H9 (cell line): ENCODE measurements around the gene INTS12. TPM values are rescaled to one million over a fixed set of nuclear protein-coding genes. Genes with fewer than 3 reads are reported as not detected.
"Not testable (repeated sequence)": the region's sequence is repeated elsewhere in the genome, so short reads cannot be mapped to it uniquely, and the experiment has no call there.

Source experiments
- DNase-seq: peaks from one replicate; pipeline ENCODE4 v3.0.0-alpha.2; 2017
- H2AFZ ChIP-seq: one replicate; pipeline ENCODE4 v1.6.1; 2013; ENCODE audit warnings: mild to moderate bottlenecking, low read length, control low read depth, moderate library complexity
- H2AK5ac ChIP-seq: 2 replicates; pipeline ENCODE4 v1.6.1; 2013; ENCODE audit warnings: low read length, control low read depth, mixed read lengths; ENCODE audit not compliant: insufficient read length
- H2BK120ac ChIP-seq: one replicate; pipeline ENCODE4 v1.6.1; 2013; ENCODE audit warnings: low read depth, mild to moderate bottlenecking, low read length, control low read depth, inconsistent platforms; ENCODE audit not compliant: poor library complexity, severe bottlenecking
- H2BK12ac ChIP-seq: 2 replicates; pipeline ENCODE4 v1.6.1; 2013; ENCODE audit warnings: low read length, control low read depth, mixed read lengths, low read depth; ENCODE audit not compliant: insufficient read length
- H2BK15ac ChIP-seq: 2 replicates; pipeline ENCODE4 v1.6.1; 2013; ENCODE audit warnings: low read depth, low read length, control low read depth
- H2BK20ac ChIP-seq: one replicate; pipeline ENCODE4 v1.6.1; 2013; ENCODE audit warnings: low read depth, mild to moderate bottlenecking, low read length, control low read depth, inconsistent platforms; ENCODE audit not compliant: poor library complexity, severe bottlenecking
- H2BK5ac ChIP-seq: 2 replicates; pipeline ENCODE4 v1.6.1; 2013; ENCODE audit warnings: low read length, control low read depth, mixed read lengths; ENCODE audit not compliant: insufficient read length
- H3K14ac ChIP-seq: 2 replicates; pipeline ENCODE4 v1.6.1; 2013; ENCODE audit warnings: low read length, control low read depth; ENCODE audit not compliant: insufficient read depth
- H3K18ac ChIP-seq: 2 replicates; pipeline ENCODE4 v1.6.1; 2013; ENCODE audit warnings: low read depth, mild to moderate bottlenecking, mixed read lengths, low read length, control low read depth; ENCODE audit not compliant: insufficient read length
- H3K23ac ChIP-seq: 2 replicates; pipeline ENCODE4 v1.6.1; 2013; ENCODE audit warnings: low read length, control low read depth, mixed read lengths, low read depth; ENCODE audit not compliant: insufficient read length
- H3K23me2 ChIP-seq: 2 replicates; pipeline ENCODE4 v1.6.1; 2013; ENCODE audit warnings: low read depth, mild to moderate bottlenecking, mixed read lengths, low read length, control low read depth; ENCODE audit not compliant: insufficient read length, poor library complexity, severe bottlenecking
- H3K27ac ChIP-seq: 2 replicates; pipeline ENCODE4 v1.5.1; 2013; ENCODE audit warnings: low read length, control low read depth, mixed read lengths, low read depth; ENCODE audit not compliant: insufficient read length
- H3K27me3 ChIP-seq: 2 replicates; pipeline ENCODE4 v1.6.1; 2013; ENCODE audit warnings: low read length, control low read depth, inconsistent platforms; ENCODE audit not compliant: insufficient read depth
- H3K4ac ChIP-seq: 2 replicates; pipeline ENCODE4 v1.6.1; 2013; ENCODE audit warnings: low read depth, mild to moderate bottlenecking, control low read depth, inconsistent platforms, low read length, moderate library complexity
- H3K4me1 ChIP-seq: 2 replicates; pipeline ENCODE4 v1.6.1; 2013; ENCODE audit warnings: low read length, control low read depth, inconsistent platforms; ENCODE audit not compliant: insufficient read depth
- H3K4me2 ChIP-seq: 2 replicates; pipeline ENCODE4 v1.6.1; 2013; ENCODE audit warnings: low read length, control low read depth, mixed read lengths; ENCODE audit not compliant: insufficient read length, insufficient read depth
- H3K56ac ChIP-seq: 2 replicates; pipeline ENCODE4 v1.6.1; 2013; ENCODE audit warnings: low read depth, mild to moderate bottlenecking, mixed read lengths, low read length, control low read depth; ENCODE audit not compliant: insufficient read length
- H3K79me1 ChIP-seq: 2 replicates; pipeline ENCODE4 v1.6.1; 2013; ENCODE audit warnings: low read depth, mild to moderate bottlenecking, moderate library complexity, low read length, control low read depth, inconsistent platforms; ENCODE audit not compliant: insufficient read depth, poor library complexity, severe bottlenecking
- H3K79me2 ChIP-seq: 2 replicates; pipeline ENCODE4 v1.6.1; 2013; ENCODE audit warnings: low read length, control low read depth, inconsistent platforms; ENCODE audit not compliant: insufficient read depth
- H3K9ac ChIP-seq: 2 replicates; pipeline ENCODE4 v1.6.1; 2013; ENCODE audit warnings: low read length, control low read depth, mixed read lengths; ENCODE audit not compliant: insufficient read length; ENCODE audit errors: extremely low read depth
- H3K9me3 ChIP-seq: one replicate; pipeline ENCODE4 v1.6.1; 2013; ENCODE audit warnings: low read depth, low read length, inconsistent platforms; ENCODE audit not compliant: control insufficient read depth
- H3T11ph ChIP-seq: one replicate; pipeline ENCODE4 v1.6.1; 2013; ENCODE audit warnings: mild to moderate bottlenecking, low read length, control low read depth, inconsistent platforms
- H4K20me1 ChIP-seq: one replicate; pipeline ENCODE4 v1.6.1; 2013; ENCODE audit not compliant: control insufficient read depth, insufficient read length, insufficient read depth
- H4K5ac ChIP-seq: 2 replicates; pipeline ENCODE4 v1.6.1; 2013; ENCODE audit warnings: low read depth, mild to moderate bottlenecking, mixed read lengths, low read length, control low read depth; ENCODE audit not compliant: insufficient read length
- H4K8ac ChIP-seq: replicated peaks from 2 replicates; pipeline ENCODE4 v1.6.1; 2013; ENCODE audit warnings: low read length, control low read depth, mixed read lengths, low read depth; ENCODE audit not compliant: insufficient read length
- H4K91ac ChIP-seq: 2 replicates; pipeline ENCODE4 v1.6.1; 2013; ENCODE audit warnings: low read depth, mild to moderate bottlenecking, moderate library complexity, mixed read lengths, low read length, control low read depth; ENCODE audit not compliant: insufficient read length
- H3K27ac Mint-ChIP-seq, 3 experiments: 2 replicates in 2 of 3; 3 replicates in 1 of 3; pipeline ENCODE4 v1.8.0; 2020 to 2021; ENCODE audit warnings: mixed read lengths in 3 of 3, mild to moderate bottlenecking in 1 of 3, moderate library complexity in 1 of 3
- H3K27me3 Mint-ChIP-seq: 2 replicates; pipeline ENCODE4 v1.8.0; 2021; ENCODE audit warnings: low read depth, mild to moderate bottlenecking, moderate library complexity, mixed read lengths
- H3K36me3 Mint-ChIP-seq, 3 experiments: 2 replicates in 2 of 3; 3 replicates in 1 of 3; pipeline ENCODE4 v1.8.0; 2020 to 2021; ENCODE audit warnings: low read depth in 3 of 3, mixed read lengths in 3 of 3; ENCODE audit not compliant: insufficient read depth in 1 of 3
- H3K4me1 Mint-ChIP-seq, 2 experiments: 2 replicates each; pipeline ENCODE4 v1.8.0; 2020; ENCODE audit warnings: mixed read lengths in 2 of 2
- H3K4me3 Mint-ChIP-seq, 2 experiments: 2 replicates in 1 of 2; 3 replicates in 1 of 2; pipeline ENCODE4 v1.8.0; 2020 to 2021; ENCODE audit warnings: mild to moderate bottlenecking in 2 of 2, mixed read lengths in 2 of 2, moderate library complexity in 1 of 2
- H3K9me3 Mint-ChIP-seq, 2 experiments: 2 replicates in 1 of 2; 3 replicates in 1 of 2; pipeline ENCODE4 v1.8.0; 2020; ENCODE audit warnings: mild to moderate bottlenecking in 2 of 2, mixed read lengths in 2 of 2, moderate library complexity in 1 of 2
- CTCF ChIP-seq: fragments of 200-600 bp; sonication (generic); conservative IDR thresholded peaks from 3 replicates; pipeline ENCODE4 v1.8.0; 2021; ENCODE audit warnings: antibody characterized with exemption, mild to moderate bottlenecking
- WGBS: extraction: QIAGEN DNeasy Blood & Tissue Kit; methylation state at CpG from one replicate; pipeline ENCODE4 v1.1.7; 2013; ENCODE audit warnings: missing lambda C conversion rate, low lambda C conversion rate, mixed read lengths; ENCODE audit not compliant: insufficient read length; ENCODE audit errors: extremely low coverage; 5-methylcytosine and 5-hydroxymethylcytosine counted together
- total RNA-seq: library from RNA; stranded (reverse); gene quantifications from 2 replicates; pipeline ENCODE4 v1.2.1, GENCODE V29; 2021

Gene INTS12
- total RNA-seq, 1 experiment from 2014 or later, result 15.6 TPM

- Mint-ChIP-seq H3K36me3 (peaks cover 2 to 19% (median 8%) of the 10 kb centered on the region in 3 experiments; a peak in 5 of 7 replicates), H3K27me3 (no peaks in the 10 kb centered on the region), H3K4me1 (no peaks in the 10 kb centered on the region), H3K4me3 (no peak overlapping the region), H3K27ac (no peak overlapping the region), H3K9me3 (no peaks in the 10 kb centered on the region)
- Histone ChIP-seq H3K4me2 (no peak overlapping the region), H4K8ac (no peak overlapping the region), H3K14ac (no peak overlapping the region), H3K56ac (no peak overlapping the region), H3K79me1 (no peaks in the 10 kb centered on the region), H3T11ph (no peak overlapping the region), H2AFZ (no peak overlapping the region), H3K23ac (no peak overlapping the region), H3K23me2 (no peaks in the 10 kb centered on the region), H3K4me1 (no peaks in the 10 kb centered on the region), H4K20me1 (no peaks in the 10 kb centered on the region), H2BK5ac (no peak overlapping the region), H3K27ac (no peak overlapping the region), H3K18ac (no peak overlapping the region), H2BK12ac (no peak overlapping the region), H2AK5ac (no peak overlapping the region), H3K27me3 (no peaks in the 10 kb centered on the region), H3K9ac (no peak overlapping the region), H4K91ac (no peak overlapping the region), H3K79me2 (no peaks in the 10 kb centered on the region), H3K9me3 (no peaks in the 10 kb centered on the region), H2BK120ac (no peak overlapping the region), H4K5ac (no peak overlapping the region), H2BK15ac (no peak overlapping the region), H2BK20ac (no peak overlapping the region), H3K4ac (no peak overlapping the region)
- no peak for TF ChIP-seq CTCF
- no CpG with 5 or more reads among the region's 2 CpGs for WGBS
- no peak for DNase-seq
These were observed 9.9 kb downstream of the INTS12 start for GRCh38 chr4:105698607-105699006.

GRCh38 chr4:105695832-105696231 is 12.7 kb downstream of the INTS12 start:
- not testable (repeated sequence) for H2BK20ac ChIP-seq

More at GRCh38 chr4:105695832-105696231, 12.7 kb downstream of the INTS12 start:
- H4K5ac ChIP-seq, H2BK5ac ChIP-seq, H3K27me3 Mint-ChIP-seq, H3K4me2 ChIP-seq, H2AK5ac ChIP-seq, H3K9ac ChIP-seq, H3K9me3 ChIP-seq, H4K91ac ChIP-seq, H2AFZ ChIP-seq, DNase-seq, H3K27ac Mint-ChIP-seq, H3K23me2 ChIP-seq, H3K79me2 ChIP-seq, H3K56ac ChIP-seq, H3K18ac ChIP-seq, H3K4me3 Mint-ChIP-seq, H2BK15ac ChIP-seq, H3T11ph ChIP-seq, H4K8ac ChIP-seq, H3K79me1 ChIP-seq, H2BK12ac ChIP-seq, H2BK120ac ChIP-seq, H3K27ac ChIP-seq, H3K23ac ChIP-seq, H3K14ac ChIP-seq, H3K4ac ChIP-seq, H4K20me1 ChIP-seq, H3K9me3 Mint-ChIP-seq, H3K4me1 Mint-ChIP-seq, H3K4me1 ChIP-seq, H3K27me3 ChIP-seq: not testable (repeated sequence)
- peaks cover 2 to 23% (median 8%) of the 10 kb centered on the region in 3 experiments; a peak in 5 of 7 replicates for H3K36me3 Mint-ChIP-seq
- no CpG with 5 or more reads among the region's 8 CpGs for WGBS
